Stimulated activated CD8-positive, alpha-beta memory T cell treated with anti-CD3 and anti-CD28 coated beads, Interleukin-7, amount 100 ng/mL, for 48 hours (primary cell): Measurements from ENCODE around the gene PRMT5.
A peak's percentile ranks its signal among the peaks of the same experiment; 100 is the strongest.

Experiments used
- DNase-seq, 2 donors: peaks; one replicate each; pipeline ENCODE4 v3.0.0-alpha.2; 2020; ENCODE audit warnings: low read depth in 1 of 2; ENCODE audit errors: extremely low read depth in 1 of 2

PRMT5 gene

GRCh38 chr14:22898302-22899090 is 30.7 kb downstream of the PRMT5 start:
- no peak for DNase-seq

DNA sequence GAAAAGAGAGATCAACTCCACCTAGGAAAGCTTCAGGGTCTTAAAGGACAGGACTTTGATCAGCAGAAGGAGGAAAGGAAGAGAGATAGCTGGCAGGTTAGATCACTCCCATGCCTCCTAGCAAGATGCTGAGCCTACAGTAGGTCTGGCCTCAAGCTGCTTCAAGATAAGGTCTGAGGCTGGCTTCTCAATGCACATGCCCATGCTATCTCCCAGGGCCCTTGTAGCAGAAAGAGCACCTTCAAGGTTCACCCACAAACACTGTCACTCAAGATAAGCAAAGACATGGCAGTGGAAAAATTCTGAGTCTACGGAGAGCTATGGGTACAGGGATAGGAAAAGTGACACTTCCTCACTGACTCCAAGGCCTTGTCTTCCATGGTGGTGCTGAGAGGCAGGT is 31.8 kb downstream of the PRMT5 start:
- DNase-seq = no peak

GRCh38 chr14:22896760-22897159 is 32.4 kb downstream of the PRMT5 start:
- no peak for DNase-seq

GRCh38 chr14:22896356-22896755 is 32.8 kb downstream of the PRMT5 start:
- DNase-seq = no peak

DNA sequence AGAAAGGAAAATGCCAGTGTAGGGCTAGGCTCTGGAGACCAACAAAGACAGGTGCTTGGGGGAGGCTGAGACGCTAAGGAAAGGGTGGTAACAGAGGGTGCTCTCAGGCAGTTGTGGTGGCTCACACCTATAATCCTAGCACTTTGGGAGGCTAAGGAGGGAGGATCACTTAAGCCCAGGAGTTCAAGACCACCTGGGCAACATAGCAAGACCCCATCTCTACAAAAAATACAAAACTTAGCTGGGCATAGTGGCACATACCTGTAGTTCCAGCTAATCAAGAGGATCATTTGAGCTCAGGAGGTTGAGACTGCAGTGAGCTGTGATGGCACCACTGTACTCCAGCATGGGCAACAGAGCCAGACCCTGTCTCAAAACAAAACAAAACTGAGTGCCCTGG is 33.8 kb downstream of the PRMT5 start:
- DNase-seq = no peak

- no peak for DNase-seq
These were observed 35.5 kb downstream of the PRMT5 start for GRCh38 chr14:22893706-22894105.

DNA sequence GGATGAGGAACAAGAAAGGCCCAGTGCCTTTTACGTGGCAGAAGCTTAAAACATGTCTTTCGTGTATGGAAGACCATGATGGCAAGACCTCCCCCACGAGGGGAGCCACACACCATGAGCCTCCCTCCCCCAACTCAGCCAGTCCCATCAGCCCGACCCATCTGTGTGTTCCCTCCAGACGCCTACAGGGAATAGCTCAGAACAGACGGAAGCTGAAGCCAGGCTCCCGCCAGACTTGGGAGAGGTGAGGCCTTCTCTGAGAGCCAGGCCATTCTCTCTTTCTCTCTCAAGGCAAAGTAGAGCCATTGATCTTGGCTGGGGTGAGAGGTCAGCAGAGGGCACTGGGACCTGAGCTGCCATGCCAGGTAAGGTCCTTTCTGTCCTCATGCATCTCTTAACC is 36.7 kb downstream of the PRMT5 start:
- no peak for DNase-seq

DNA sequence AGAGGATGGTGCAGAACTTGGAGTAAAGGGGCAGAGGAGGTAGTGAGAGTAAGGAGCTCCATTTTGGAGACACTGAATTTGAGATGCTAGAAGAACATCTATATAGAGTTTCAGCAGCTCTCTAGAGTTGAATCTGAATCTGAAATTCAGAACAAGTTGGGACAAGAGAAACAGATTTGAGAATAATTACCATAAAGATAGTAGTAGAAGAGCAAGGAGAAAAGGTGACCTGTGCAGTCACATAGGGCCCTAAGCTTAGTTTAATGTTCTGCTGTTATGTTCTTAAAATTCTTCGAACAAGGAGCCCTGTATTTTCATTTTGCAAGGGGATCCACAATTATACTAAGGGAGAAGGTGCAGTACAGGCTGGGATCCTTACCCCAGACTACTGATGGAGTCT is 38.8 kb downstream of the PRMT5 start:
- no peak for DNase-seq

- DNase-seq = no peak
These were observed 40.5 kb downstream of the PRMT5 start for GRCh38 chr14:22888662-22889061.

DNA sequence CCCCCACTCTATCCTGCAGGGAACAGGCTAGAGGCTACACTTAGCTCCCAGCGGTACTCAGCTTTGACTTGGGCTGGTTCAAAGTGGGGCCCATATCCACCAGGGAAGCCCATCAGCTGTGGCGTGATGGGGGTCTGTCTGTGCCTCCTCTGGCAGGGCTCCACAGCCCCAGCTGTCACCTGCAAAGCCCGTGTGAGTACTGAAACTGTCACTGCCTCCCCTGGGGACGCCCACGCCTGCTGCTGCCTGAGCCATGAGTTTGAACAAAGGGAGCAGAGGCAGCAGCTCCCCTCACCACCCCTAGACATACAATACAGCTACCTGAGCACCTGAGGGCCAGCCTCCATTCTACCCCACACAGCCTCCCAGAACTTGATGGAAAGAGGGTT is 41.2 kb downstream of the PRMT5 start:
- peak in 1 of 2 donors; percentile 40 for DNase-seq

GRCh38 chr14:22887260-22887989 is 41.8 kb downstream of the PRMT5 start:
- peak in 1 of 2 donors; percentile 19 for DNase-seq

- DNase-seq = peak; percentile 56 to 59
These were observed 42.5 kb downstream of the PRMT5 start for GRCh38 chr14:22886500-22887259.

- no peak for DNase-seq
These were observed 43.2 kb downstream of the PRMT5 start for GRCh38 chr14:22885975-22886374.

- DNase-seq = no peak
These were observed 44.2 kb downstream of the PRMT5 start for GRCh38 chr14:22884738-22885523.

GRCh38 chr14:22884076-22884737 is 45.0 kb downstream of the PRMT5 start:
- DNase-seq = no peak

DNA sequence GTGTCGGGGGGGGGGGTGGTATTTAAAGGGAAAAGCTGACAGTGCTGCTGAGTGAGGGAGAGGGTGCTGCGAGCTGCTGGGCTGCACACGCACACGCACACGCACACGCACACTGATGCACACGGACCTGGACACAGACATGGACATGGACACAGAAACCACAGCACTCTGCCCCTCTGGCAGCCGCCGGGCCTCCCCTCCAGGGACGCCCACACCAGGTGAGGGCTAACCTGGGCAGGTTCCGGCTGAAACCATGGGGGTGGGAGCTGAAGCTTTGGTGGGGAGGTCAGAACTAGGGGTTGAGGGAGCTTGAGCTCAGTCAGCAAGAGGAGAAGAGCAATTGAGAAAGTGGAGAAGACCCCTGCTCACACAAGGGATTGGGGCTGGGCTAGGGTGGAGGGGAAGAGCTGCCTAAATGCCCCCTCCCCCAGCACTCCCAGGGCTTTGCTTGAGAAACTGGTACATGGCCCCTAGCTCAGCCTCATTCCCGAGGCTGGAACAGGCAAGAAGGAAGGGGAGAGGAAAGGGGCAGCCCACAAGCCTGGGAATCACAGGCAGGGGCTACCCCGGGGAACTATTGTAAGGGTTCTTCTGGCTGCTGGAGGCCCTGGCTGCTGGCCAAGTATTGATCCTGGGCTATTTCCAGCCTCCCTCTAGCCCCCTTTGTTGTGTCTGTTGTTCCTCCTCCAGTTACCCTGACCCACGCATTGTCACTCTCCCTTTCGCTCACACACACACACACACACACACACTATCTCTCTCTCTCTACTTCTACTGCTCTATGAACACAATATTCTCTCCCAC is 45.8 kb downstream of the PRMT5 start, which contains the start of gene REM2:
REM2 (plus strand) TSS at position 50 of the 804 bp plus-strand sequence; CDS start at position 116, 66 bp downstream.
- DNase-seq = no peak

DNA sequence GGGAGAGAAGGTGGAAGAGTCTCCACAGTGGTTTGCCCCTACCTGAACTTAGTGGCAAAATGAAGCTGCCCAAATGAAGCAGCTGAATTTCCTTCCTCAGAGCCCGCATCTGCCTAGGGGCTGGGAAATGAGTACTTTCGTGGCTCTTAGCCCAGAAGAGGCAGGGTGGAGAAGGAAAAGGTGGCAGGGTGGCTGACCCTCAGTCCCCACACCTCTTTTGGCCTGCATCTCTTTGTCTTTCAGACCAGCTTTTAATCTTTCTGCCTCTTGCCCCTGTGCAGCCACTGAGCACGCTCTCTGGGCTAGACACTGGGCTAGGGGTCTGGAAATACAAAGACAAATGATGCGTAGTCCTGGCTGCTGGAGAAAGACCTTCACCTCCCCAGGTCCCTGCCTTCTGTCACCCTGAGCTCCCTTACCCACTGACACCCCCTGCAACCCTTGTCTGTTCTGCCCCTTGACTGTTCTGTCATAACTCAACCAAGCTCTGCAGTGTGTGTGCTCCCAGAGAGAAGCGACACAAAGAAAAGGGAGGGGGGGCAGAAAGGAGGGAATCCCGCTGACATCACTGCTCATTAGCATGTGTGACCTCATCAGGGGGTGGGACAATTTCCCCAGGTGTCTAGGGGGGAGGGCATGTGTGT is 46.5 kb downstream of the PRMT5 start:
- no peak for DNase-seq

DNA sequence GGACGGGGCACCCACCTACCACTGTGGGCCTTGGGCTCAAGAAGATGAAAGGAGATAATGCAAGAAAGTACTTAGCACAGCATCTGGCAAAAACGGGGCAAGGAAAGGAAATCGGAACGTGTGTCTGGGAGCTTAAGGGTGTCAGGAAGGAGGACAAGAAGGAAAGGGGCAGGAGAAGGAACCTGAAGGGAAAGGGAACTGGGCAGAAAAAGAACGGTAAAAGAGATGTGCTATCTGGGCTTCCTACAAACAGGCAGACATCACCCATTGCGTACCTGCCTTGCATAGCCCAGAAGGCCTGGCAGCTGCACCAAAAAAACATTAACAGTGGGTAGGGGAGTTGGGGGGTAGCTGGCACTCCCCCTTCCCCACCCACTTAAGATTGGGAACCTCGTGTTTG is 47.1 kb downstream of the PRMT5 start:
- no peak for DNase-seq
